ENCODE measurements around the gene AGT. TPM values are rescaled to one million over a fixed set of nuclear protein-coding genes. Genes with fewer than 3 reads are reported as not detected.

AGT gene
- total RNA-seq, 1 experiment from 2014 or later = not detected

GRCh38 chr1:230696722-230697437 lies 17.0 kb downstream of the AGT start:
- H3K4me3 ChIP-seq = no peak overlapping the region
- ChIA-PET CTCF (no interaction called here), POLR2A (ENCODE audit: unreplicated experiment) (no interaction called here)
- H4K20me1 ChIP-seq (ENCODE audit: insufficient read depth) = no peaks in the 10 kb centered on the region
- no peaks in the 10 kb centered on the region for H3K9me3 ChIP-seq (ENCODE audit: insufficient read depth, low read depth)
- no peaks in the 10 kb centered on the region for H3F3A ChIP-seq (ENCODE audit: insufficient read depth, low read depth)
- no peak overlapping the region for H3K27ac ChIP-seq
- no peaks in the 10 kb centered on the region for H3K27me3 ChIP-seq (ENCODE audit: insufficient read depth, low read depth)
- BruUV-seq (replicated peaks) = no TSS peak
- no peaks in the 10 kb centered on the region for H3K4me1 ChIP-seq (replicated peaks; ENCODE audit: insufficient read depth)
- no peaks in the 10 kb centered on the region for H3K9me2 ChIP-seq (ENCODE audit: insufficient read depth)
- H3K36me3 ChIP-seq (ENCODE audit: low read depth) = peaks cover 5% of the 10 kb centered on the region
- no peak overlapping the region for H3K4me2 ChIP-seq
- no peak for DNase-seq
- H3K79me2 ChIP-seq (ENCODE audit: low read depth) = no peaks in the 10 kb centered on the region
- intact Hi-C loops (cut with micrococcal nuclease; ENCODE audit: unreplicated experiment) = no loop called here
- no peak for TF ChIP-seq EZH2 (IDR thresholded peaks at IDR 0.05; ENCODE audit: low read depth)
- no peak for TF ChIP-seq CTCF (conservative IDR thresholded peaks at IDR 0.05)
- no peak overlapping the region for H2AFZ ChIP-seq

GRCh38 chr1:230696218-230696617 lies 17.7 kb downstream of the AGT start:
- ChIA-PET CTCF (no interaction called here), POLR2A (ENCODE audit: unreplicated experiment) (no interaction called here)
- Histone ChIP-seq H4K20me1 (ENCODE audit: insufficient read depth) (no peaks in the 10 kb centered on the region), H3K36me3 (ENCODE audit: low read depth) (peaks cover 9% of the 10 kb centered on the region), H3K4me3 (no peak overlapping the region), H3K9me3 (ENCODE audit: insufficient read depth, low read depth) (no peaks in the 10 kb centered on the region), H3K27me3 (ENCODE audit: insufficient read depth, low read depth) (no peaks in the 10 kb centered on the region), H3K4me2 (no peak overlapping the region), H2AFZ (no peak overlapping the region), H3K4me1 (replicated peaks; ENCODE audit: insufficient read depth) (no peaks in the 10 kb centered on the region), H3K9me2 (ENCODE audit: insufficient read depth) (no peaks in the 10 kb centered on the region), H3K27ac (no peak overlapping the region), H3F3A (ENCODE audit: insufficient read depth, low read depth) (no peaks in the 10 kb centered on the region), H3K79me2 (ENCODE audit: low read depth) (no peaks in the 10 kb centered on the region)
- DNase-seq = no peak
- no TSS peak for BruUV-seq (replicated peaks)
- intact Hi-C loops (cut with micrococcal nuclease; ENCODE audit: unreplicated experiment) = no loop called here
- TF ChIP-seq CTCF (conservative IDR thresholded peaks at IDR 0.05) = no peak
- TF ChIP-seq EZH2 (IDR thresholded peaks at IDR 0.05; ENCODE audit: low read depth) = no peak

- no peak overlapping the region for H3K4me3 ChIP-seq
- no peak overlapping the region for H2AFZ ChIP-seq
- BruUV-seq (replicated peaks) = no TSS peak
- H3K79me2 ChIP-seq (ENCODE audit: low read depth) = no peaks in the 10 kb centered on the region
- peaks cover 12% of the 10 kb centered on the region for H3K36me3 ChIP-seq (ENCODE audit: low read depth)
- POLR2A ChIA-PET (ENCODE audit: unreplicated experiment) = no interaction called here
- H3K27ac ChIP-seq = no peak overlapping the region
- no peaks in the 10 kb centered on the region for H3K9me3 ChIP-seq (ENCODE audit: insufficient read depth, low read depth)
- no peaks in the 10 kb centered on the region for H3F3A ChIP-seq (ENCODE audit: insufficient read depth, low read depth)
- intact Hi-C loops (cut with micrococcal nuclease; ENCODE audit: unreplicated experiment) = no loop called here
- H3K27me3 ChIP-seq (ENCODE audit: insufficient read depth, low read depth) = no peaks in the 10 kb centered on the region
- no peak overlapping the region for H3K4me2 ChIP-seq
- no peaks in the 10 kb centered on the region for H3K9me2 ChIP-seq (ENCODE audit: insufficient read depth)
- no peaks in the 10 kb centered on the region for H3K4me1 ChIP-seq (replicated peaks; ENCODE audit: insufficient read depth)
- no peak for TF ChIP-seq CTCF (conservative IDR thresholded peaks at IDR 0.05)
- no peak for TF ChIP-seq EZH2 (IDR thresholded peaks at IDR 0.05; ENCODE audit: low read depth)
- no peaks in the 10 kb centered on the region for H4K20me1 ChIP-seq (ENCODE audit: insufficient read depth)
- DNase-seq = no peak
- CTCF ChIA-PET = no interaction called here
Observed at GRCh38 chr1:230694991-230695390, 18.9 kb downstream of the AGT start.

Measured in PC-9 (cell line).